ENCODE results near the gene TDRD12. TPM values are rescaled to one million over a fixed set of nuclear protein-coding genes. Genes with fewer than 3 reads are reported as not detected.

The TDRD12 gene
- total and polyA plus RNA-seq, 4 donors = under 0.01 to 0.23 (median 0.02) TPM; not detected in 1

- Histone ChIP-seq H3K9ac (ENCODE audit: low read depth in 1 of 2, low read length in 2 of 2) (no peak overlapping the region), H3K36me3 (ENCODE audit: control insufficient read depth in 4 of 4, insufficient read depth in 3 of 4, low read depth in 1 of 4, low read length in 3 of 4) (peaks cover 1 to 27% (median 20%) of the 10 kb centered on the region in 4 donors), H3K4me1 (ENCODE audit: control insufficient read depth in 4 of 4, insufficient read depth in 4 of 4, low read length in 3 of 4) (no peaks in the 10 kb centered on the region), H3K4me3 (ENCODE audit: low read depth in 1 of 3, low read length in 3 of 3) (no peak overlapping the region), H3K9me3 (ENCODE audit: control insufficient read depth in 4 of 4, low read length in 3 of 4) (no peaks in the 10 kb centered on the region), H3K27me3 (ENCODE audit: control insufficient read depth in 4 of 4, insufficient read depth in 4 of 4, low read length in 3 of 4) (no peaks in the 10 kb centered on the region), H3K27ac (ENCODE audit: low read depth in 1 of 2, low read length in 2 of 2) (no peak overlapping the region)
- TF ChIP-seq NR2F2 (IDR thresholded peaks at IDR 0.05) (no peak), HNF4G (IDR thresholded peaks at IDR 0.05) (no peak), EGR1 (IDR thresholded peaks at IDR 0.05; ENCODE audit: low read depth in 2 of 2) (no peak), REST (IDR thresholded peaks at IDR 0.05) (no peak), JUND (IDR thresholded peaks at IDR 0.05) (no peak), FOXA2 (IDR thresholded peaks at IDR 0.05) (no peak), ZBTB33 (IDR thresholded peaks at IDR 0.05) (no peak), CTCF (IDR thresholded peaks at IDR 0.05; ENCODE audit: low read depth, low read length, missing input control) (no peak), RAD21 (IDR thresholded peaks at IDR 0.05) (no peak), MAX (IDR thresholded peaks at IDR 0.05) (no peak), GABPA (IDR thresholded peaks at IDR 0.05 in 1 of 2, conservative IDR thresholded peaks at IDR 0.05 in 1 of 2) (no peak), RXRA (IDR thresholded peaks at IDR 0.05) (no peak), HNF4A (conservative IDR thresholded peaks at IDR 0.05) (no peak), FOXA1 (IDR thresholded peaks at IDR 0.05) (no peak), ATF3 (IDR thresholded peaks at IDR 0.05) (no peak), TAF1 (conservative IDR thresholded peaks at IDR 0.05) (no peak), SP1 (IDR thresholded peaks at IDR 0.05) (no peak)
- DNase-seq (ENCODE audit: low spot score) = no peak
- 91% methylated on average over 8 of the region's 8 CpGs for WGBS
Measured at GRCh38 chr19:32830231-32831014, 110.9 kb downstream of the TDRD12 start.

Measured in liver (tissue), 9 donors.